GM18508 (cell line): ENCODE data around the gene ZP2.
"Not testable (repeated sequence)": the region's sequence is repeated elsewhere in the genome, so short reads cannot be mapped to it uniquely, and the experiment has no call there.

Experiments used
- ATAC-seq: cut with Tn5 transposase; IDR thresholded peaks from one replicate; pipeline ENCODE4 v1.9.1; 2021; ENCODE audit warnings: moderate number of reproducible peaks; ENCODE audit not compliant: insufficient read depth, unreplicated experiment

ZP2 gene

GRCh38 chr16:21211486-21211885 lies at the start of gene ZP2:
ZP2 (minus strand) TSS chr16:21211574; CDS start chr16:21211547, 27 bp downstream.
- no peak for ATAC-seq

GRCh38 chr16:21257284-21257683 lies 45.9 kb upstream of the ZP2 start:
- ATAC-seq, result no peak

GRCh38 chr16:21256636-21257035 lies 45.3 kb upstream of the ZP2 start:
- ATAC-seq, result no peak

GRCh38 chr16:21253470-21253869 lies 42.1 kb upstream of the ZP2 start:
- ATAC-seq, result no peak

- no peak for ATAC-seq
Observed at GRCh38 chr16:21250072-21250923, 38.9 kb upstream of the ZP2 start.

GRCh38 chr16:21248179-21248578 lies 36.8 kb upstream of the ZP2 start:
- ATAC-seq, result not testable (repeated sequence)

GRCh38 chr16:21244518-21245215 lies 33.3 kb upstream of the ZP2 start:
- ATAC-seq, result no peak

GRCh38 chr16:21242756-21243155 lies 31.4 kb upstream of the ZP2 start:
- ATAC-seq, result no peak

GRCh38 chr16:21239646-21240045 lies 28.3 kb upstream of the ZP2 start:
- ATAC-seq, result no peak

- no peak for ATAC-seq
Observed at GRCh38 chr16:21236831-21237230, 25.5 kb upstream of the ZP2 start.

GRCh38 chr16:21235199-21235585 lies 23.8 kb upstream of the ZP2 start:
- no peak for ATAC-seq

- no peak for ATAC-seq
Observed at GRCh38 chr16:21233521-21234150, 22.3 kb upstream of the ZP2 start, which contains the start of gene ANKS4B. ANKS4B (plus strand) TSS chr16:21233699; CDS start chr16:21233738, 39 bp downstream.

- no peak for ATAC-seq
Observed at GRCh38 chr16:21233045-21233520, 21.7 kb upstream of the ZP2 start.

- no peak for ATAC-seq
Observed at GRCh38 chr16:21228361-21228872, 17.0 kb upstream of the ZP2 start.

- no peak for ATAC-seq
Observed at GRCh38 chr16:21227866-21228265, 16.5 kb upstream of the ZP2 start.

GRCh38 chr16:21226749-21227148 lies 15.4 kb upstream of the ZP2 start:
- no peak for ATAC-seq

- ATAC-seq, result no peak
Observed at GRCh38 chr16:21224800-21225199, 13.4 kb upstream of the ZP2 start.

- ATAC-seq, result no peak
Observed at GRCh38 chr16:21223787-21224186, 12.4 kb upstream of the ZP2 start.

- ATAC-seq, result no peak
Observed at GRCh38 chr16:21222495-21223337, 11.3 kb upstream of the ZP2 start.

- ATAC-seq, result no peak
Observed at GRCh38 chr16:21219551-21219950, 8.2 kb upstream of the ZP2 start.
